Glomerular visceral epithelial cell (primary cell): ENCODE measurements around the gene KCNJ6.
"Not testable (repeated sequence)": the region's sequence is repeated elsewhere in the genome, so short reads cannot be mapped to it uniquely, and the experiment has no call there.

Experiments used
- DNase-seq: peaks from one replicate; pipeline ENCODE4 v3.0.0-alpha.2; 2016; ENCODE audit errors: extremely low spot score

KCNJ6 gene

GRCh38 chr21:37737996-37738395 is 178.3 kb downstream of the KCNJ6 start:
- no peak for DNase-seq

DNA sequence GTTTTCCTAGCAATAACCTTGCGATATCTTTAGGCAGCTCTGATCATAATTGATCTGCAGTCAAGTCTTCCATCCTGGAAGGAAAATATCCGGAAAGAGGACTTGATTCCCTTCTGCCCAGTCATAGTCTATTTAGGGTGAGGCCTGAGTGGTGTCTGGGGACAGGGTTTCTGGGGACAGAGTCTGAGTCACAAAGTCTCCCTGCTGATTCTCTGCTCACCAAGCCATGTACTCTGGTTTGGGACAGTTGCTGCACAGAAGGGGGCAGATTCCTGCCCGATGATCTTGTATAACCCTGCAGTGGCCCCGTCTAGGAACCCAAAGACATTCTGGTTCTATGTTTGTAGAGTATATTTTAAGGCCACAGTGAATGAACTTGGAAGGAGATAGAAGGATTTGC is 178.8 kb downstream of the KCNJ6 start:
- DNase-seq, result no peak

- no peak for DNase-seq
Observed at GRCh38 chr21:37734846-37735245, 181.4 kb downstream of the KCNJ6 start.

- DNase-seq, result no peak
Observed at GRCh38 chr21:37732927-37733326, 183.3 kb downstream of the KCNJ6 start.

DNA sequence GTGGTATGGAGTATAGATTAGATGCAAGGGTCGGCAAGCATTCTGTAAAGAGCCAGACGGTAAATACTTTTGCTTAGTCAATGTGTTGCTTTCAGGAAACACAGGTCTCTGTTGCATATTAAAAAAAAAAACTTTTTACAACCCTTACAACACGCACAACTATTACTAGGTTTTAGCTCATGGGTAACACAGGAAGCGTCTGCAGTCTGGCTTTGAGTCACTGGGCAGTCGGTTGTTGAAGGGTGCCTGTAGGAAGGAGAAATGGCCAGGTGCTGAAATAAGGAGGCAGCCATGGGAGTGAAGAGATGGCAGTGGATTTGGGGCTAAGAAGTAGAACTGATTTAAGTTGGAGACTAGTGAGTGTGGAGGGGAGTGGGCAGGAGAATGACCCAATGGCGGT is 192.1 kb downstream of the KCNJ6 start:
- DNase-seq, result no peak

DNA sequence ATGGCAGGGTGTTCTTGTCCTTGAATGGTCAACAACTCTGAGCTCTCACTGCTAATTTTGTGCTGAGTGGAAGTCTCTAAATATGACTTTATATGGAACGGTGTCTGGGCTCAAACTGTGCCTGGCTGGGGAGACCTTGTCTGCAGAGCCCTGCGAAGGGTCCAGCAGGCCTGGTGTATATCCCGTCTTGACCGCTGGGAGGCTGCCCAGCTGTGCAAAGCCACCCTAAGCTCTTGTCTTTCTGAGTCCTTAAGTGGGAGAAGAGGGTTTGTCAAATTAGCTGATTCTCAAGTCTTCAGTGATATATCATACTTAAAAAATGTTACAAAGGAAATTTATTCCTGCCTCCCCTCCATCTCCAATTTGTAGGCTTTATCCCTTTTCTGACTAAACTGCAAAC is 198.7 kb downstream of the KCNJ6 start:
- no peak for DNase-seq

DNA sequence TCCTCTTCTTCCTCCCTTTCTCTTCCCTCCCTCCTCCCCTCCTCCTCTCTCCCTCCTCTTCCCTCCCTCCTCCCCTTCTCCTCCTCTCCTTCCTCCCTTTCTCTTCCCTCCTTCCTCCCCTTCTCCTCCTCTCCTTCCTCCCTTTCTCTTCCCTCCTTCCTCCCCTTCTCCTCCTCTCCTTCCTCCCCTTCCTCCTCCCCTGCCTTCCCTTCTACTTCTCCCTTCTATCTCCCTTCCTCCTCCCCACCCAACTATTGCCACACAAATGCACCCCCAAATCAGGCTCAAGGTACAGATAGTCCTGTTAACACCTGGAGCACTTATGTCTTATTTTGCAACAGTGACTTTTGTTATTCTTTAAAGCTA is 203.7 kb downstream of the KCNJ6 start:
- not testable (repeated sequence) for DNase-seq

GRCh38 chr21:37711836-37712568 is 204.3 kb downstream of the KCNJ6 start:
- peak; percentile 73 for DNase-seq

DNA sequence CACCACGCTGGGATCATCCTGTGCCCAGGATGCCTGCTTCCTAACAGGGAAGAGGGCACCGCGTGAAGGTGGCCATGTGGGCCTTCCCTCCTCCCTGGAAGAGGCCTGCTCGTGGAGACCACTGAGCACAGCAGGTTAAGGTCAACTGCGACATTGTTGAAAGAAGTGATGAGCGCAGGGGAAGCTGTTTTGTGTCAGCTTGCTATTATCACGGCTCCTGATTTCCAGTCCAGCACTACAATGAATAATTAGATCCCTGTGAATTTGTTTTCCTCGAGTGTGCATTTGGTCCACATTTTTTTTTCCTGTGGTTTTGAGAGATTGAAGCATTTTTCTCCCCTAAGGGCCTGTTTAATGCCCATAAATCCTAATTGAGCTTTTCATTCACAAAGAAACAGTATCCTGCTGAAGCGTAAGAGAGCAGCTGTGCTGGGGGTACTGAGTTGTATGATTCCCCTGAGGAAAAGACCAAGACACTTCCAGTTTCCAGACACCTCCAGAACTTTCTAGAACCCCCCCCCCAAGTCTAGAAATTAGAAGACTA is 204.9 kb downstream of the KCNJ6 start:
- DNase-seq, result no peak

DNA sequence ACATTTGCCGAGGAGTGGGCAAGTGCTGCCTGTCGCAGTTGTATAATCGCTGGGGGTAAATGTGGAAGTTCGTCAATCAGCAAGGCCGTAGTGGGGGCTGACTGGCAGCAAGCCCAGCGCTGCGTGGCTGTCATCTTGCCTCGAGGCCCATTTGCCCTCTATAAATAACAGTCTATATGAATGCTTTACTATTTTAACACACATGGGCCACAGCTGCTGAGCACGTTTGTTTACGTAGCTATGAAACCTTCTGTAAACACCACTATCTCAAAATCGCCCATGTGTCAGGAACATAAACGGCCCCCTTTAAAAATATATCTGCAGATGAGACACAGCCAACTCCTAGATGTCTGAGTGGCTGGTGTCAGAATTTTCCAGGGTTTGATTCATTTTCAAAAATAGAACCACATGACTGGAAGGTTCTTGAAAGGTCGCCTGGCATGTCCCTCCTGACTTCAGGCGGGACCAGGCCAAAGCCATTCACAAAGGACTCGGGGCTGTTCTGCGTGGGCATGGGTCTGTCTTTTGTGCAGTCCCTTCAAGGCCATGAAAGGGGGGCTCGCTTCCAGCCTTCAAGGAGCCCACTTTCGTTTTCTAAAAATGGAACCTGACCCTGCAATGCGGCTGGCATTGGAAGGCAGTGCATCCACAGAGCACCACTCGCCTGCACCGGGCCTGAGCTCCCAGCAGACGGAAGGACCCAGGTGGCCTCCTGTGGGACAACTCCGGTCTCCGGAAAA is 205.5 kb downstream of the KCNJ6 start:
- DNase-seq, result no peak

DNA sequence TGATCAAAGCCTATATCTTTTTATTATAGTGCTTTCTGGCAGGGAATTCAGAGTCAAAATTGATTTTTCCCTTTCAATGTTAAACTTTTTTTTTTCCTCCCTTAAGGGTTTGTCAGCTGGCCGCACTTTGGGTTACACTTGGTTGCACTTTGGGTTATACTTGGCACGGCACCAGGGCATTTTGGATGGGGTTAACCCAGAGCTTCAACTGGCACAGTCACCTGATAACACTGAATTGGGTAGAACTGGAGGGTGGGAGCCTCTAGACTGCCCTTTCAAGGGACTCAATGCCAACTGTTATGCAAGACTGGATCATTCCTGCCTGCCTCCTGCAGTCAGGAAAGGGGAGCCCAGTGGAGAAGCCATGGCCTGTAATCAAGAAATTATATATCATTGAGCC is 211.5 kb downstream of the KCNJ6 start:
- peak; percentile 80 for DNase-seq

GRCh38 chr21:37702241-37702640 is 214.0 kb downstream of the KCNJ6 start:
- DNase-seq, result no peak

- DNase-seq, result peak; percentile 70
Observed at GRCh38 chr21:37700641-37701202, 215.5 kb downstream of the KCNJ6 start.

DNA sequence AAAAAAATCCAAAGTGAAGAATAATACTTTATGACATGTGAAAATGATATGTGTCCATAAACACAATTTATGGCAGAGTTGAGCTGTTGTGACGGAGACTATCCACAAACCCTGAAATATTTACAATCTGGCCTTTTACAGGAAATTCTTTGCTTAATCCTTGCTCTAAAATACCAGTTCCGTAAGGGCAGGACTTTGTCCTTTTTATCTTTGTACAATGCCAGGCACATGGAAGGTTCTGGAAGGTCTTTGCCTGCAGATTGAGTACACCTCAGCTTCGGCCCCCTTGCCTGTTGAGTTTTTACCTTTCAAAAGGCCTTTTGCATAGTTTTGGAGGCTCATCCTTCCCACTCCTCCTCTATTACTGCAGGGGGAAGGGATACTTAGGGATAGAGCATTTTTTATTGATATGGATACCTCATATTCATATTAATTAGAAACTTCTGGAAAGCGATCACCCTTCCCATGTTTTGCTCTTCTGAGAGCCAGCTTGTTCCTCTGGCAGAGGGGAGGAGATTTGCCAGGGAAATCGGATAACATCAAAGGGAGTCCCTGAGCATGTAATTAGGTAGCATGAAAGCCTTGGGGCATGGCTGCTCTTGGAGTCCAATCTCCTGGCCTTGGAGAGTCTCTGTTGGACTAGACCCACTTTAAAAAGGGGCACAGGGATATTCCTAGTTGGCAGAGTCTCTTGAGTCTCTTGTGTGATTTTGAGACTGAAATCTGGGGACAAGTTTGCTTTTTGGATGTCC is 217.1 kb downstream of the KCNJ6 start:
- DNase-seq, result no peak

DNA sequence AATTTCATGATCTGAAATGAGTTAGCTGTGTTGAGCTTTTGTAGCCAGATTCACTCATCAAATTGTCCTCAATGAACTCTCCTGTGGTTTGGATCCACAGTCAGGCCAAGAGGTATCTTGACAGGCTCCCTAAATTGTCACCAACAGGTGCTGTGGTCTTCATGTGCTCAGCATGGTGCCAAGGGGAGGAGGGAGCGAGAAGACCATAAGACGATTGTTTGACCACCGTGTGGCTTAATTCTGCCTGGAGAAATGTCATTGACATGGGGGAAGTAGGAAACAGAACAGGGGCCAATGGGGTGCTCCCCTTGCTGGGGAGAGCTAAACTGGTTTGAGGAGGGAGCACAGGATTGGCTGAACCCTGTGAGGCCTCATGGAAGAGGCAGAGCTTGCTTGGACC is 219.3 kb downstream of the KCNJ6 start:
- no peak for DNase-seq

DNA sequence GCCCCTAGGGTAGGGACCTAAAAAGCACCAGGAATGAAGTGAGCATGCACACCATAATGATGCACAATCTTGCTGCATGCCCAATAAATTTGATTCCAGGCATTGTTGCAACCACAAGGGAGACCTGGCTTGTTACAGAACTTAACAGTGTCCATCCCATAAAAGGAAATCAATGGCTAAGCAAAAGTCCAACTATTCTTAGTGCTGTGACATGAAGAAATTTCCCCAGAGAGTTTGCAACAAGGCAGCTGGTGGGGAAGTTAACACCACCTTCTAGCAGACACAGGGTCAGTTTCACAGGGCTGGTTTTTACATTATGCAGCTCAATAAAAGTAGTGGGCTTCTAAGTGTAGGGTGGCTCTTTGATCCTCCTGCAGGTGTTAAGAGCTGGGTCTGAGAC is 221.1 kb downstream of the KCNJ6 start:
- DNase-seq, result no peak

- no peak for DNase-seq
Observed at GRCh38 chr21:37688952-37689659, 227.2 kb downstream of the KCNJ6 start.

DNA sequence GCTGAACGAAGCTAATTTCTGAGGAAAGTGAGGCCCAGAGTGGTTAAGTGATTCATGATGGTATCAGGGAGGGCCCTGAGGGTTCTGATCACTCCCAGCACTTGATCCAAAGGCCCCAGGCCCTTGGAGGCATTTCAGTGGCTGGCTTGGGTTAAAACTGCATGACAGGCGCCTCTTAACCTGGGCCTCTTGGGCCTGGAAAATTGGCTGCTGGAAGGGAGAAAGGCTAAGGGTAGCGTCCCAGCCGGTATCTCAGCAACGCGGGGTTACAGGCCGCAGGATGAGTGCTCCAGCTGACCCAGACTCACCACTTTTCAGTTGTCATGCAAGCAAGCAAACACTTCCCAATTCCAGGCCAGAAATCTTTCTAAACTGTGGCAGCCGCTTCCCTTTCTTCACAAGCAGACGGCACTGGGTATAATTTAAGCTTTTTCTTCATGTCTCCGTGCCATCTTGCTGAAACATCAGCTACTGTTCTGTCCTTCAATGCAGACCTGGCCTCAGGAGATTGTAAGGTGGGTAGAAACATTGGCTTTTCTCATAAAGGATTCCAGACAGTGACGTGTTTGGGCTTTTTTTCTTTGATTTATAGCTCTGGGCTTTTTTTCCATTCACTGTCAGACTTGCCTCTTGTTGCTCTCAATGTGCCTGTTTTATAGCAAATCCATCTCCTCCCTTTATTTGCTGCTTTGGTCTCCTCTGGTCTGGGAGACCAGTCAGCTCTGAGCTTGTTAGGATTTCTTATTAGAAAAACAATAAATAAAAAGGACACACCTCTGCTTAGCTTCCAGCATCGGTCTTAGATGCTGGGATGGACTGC is 229.1 kb downstream of the KCNJ6 start:
- DNase-seq, result no peak

GRCh38 chr21:37684547-37684946 is 231.7 kb downstream of the KCNJ6 start:
- DNase-seq, result no peak

GRCh38 chr21:37684115-37684493 is 232.2 kb downstream of the KCNJ6 start:
- DNase-seq, result no peak
